ENCODE measurements around the gene LTO1.

DNA sequence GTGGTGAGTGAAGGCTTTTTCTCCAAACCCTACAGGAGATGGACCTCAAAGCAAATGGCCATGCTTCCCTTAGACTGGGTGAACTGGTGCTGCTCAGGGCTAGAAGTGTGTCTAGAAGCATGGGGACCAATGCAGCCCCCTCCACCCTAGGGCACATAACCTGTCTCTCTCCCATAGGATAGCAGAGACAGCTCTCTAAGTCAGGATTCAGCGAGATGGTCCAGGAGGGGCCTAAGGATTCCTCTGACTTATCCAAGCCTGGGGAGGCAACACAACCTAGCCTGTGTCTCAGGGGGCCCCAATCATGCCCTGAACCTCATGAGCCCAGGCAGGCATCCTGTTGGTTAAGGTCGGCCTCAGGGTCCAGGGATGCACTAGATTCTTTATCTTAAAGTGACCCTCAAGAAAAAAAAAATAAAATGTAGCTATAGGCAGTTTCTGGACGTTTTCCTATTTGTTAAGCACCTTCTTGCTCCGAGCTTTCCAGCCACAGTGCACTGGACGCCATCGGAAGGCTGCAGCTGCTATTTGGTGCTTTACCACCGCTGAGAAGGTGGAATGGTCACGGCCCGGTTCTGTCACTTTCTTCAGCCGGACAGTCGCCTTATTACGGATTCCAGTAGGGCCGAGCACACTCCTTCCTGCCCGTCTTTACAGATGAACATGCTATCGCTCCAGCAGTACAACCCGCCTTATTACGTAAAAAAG, 39.2 kb downstream of the LTO1 start:
- TF ChIP-seq CTCF (optimal IDR thresholded peaks at IDR 0.05 in 1 of 3, IDR thresholded peaks at IDR 0.05 in 1 of 3, conservative IDR thresholded peaks at IDR 0.05 in 1 of 3; ENCODE audit: extremely low read depth in 1 of 3, insufficient read depth in 2 of 3, low read length in 3 of 3) (no peak), EZH2 (IDR thresholded peaks at IDR 0.05; ENCODE audit: low read length) (no peak)

All from keratinocyte (primary cell).